Stomach (tissue), 4 donors: ENCODE measurements around the gene MANSC1.

ENCODE experiments used
- EP300 ChIP-seq: sonication (generic); formaldehyde crosslinking; IDR thresholded peaks from one replicate; pipeline ENCODE4 v1.6.1; 2017; ENCODE audit warnings: antibody characterized with exemption
- POLR2A ChIP-seq, 4 donors: fragments of 450-650 bp; IDR thresholded peaks; one replicate each; pipeline ENCODE4 v1.6.1; 2016; ENCODE audit warnings: antibody characterized with exemption in 4 of 4, control low read depth in 2 of 4, mild to moderate bottlenecking in 1 of 4, moderate library complexity in 1 of 4
- POLR2AphosphoS5 ChIP-seq, 3 donors: sonication (generic); formaldehyde crosslinking; IDR thresholded peaks; one replicate each; pipeline ENCODE4 v1.6.1; 2016; ENCODE audit warnings: antibody characterized with exemption in 3 of 3
- TF ChIP-seq, protein P1 (sequence below), 7 experiments: fragments of 450-650 bp in 4 of 7; fragments of 200-600 bp in 3 of 7; sonication (generic) in 3 of 7; IDR thresholded peaks; one replicate each; pipeline ENCODE4 v1.5.1; 2016 to 2019; ENCODE audit warnings: antibody characterized with exemption in 7 of 7, control low read depth in 2 of 7, mild to moderate bottlenecking in 1 of 7

DNA sequence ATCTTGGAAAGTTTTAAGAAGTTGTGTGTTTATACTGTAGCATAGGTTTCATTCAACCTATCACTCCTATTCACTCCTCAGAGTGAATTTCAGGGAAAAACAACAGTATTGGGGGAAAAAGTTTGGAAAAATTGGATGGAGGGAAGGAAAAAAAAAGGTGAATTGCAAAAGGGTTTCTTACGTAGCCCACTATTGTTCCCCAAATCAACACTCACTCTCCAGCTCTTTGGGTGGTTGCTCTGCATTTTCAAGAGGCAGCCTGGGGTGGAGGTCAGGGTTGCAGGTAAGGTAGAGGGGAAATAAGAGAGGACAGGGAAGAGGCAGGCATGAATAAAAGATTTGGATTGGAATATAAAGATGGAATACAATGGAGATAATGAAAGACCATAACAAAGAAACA, 49.1 kb upstream of the MANSC1 start:
- TF ChIP-seq EP300 (no peak), POLR2AphosphoS5 (IDR thresholded peaks at IDR 0.05) (no peak), POLR2A (IDR thresholded peaks at IDR 0.05) (no peak)
- TF ChIP-seq, protein P1, sequence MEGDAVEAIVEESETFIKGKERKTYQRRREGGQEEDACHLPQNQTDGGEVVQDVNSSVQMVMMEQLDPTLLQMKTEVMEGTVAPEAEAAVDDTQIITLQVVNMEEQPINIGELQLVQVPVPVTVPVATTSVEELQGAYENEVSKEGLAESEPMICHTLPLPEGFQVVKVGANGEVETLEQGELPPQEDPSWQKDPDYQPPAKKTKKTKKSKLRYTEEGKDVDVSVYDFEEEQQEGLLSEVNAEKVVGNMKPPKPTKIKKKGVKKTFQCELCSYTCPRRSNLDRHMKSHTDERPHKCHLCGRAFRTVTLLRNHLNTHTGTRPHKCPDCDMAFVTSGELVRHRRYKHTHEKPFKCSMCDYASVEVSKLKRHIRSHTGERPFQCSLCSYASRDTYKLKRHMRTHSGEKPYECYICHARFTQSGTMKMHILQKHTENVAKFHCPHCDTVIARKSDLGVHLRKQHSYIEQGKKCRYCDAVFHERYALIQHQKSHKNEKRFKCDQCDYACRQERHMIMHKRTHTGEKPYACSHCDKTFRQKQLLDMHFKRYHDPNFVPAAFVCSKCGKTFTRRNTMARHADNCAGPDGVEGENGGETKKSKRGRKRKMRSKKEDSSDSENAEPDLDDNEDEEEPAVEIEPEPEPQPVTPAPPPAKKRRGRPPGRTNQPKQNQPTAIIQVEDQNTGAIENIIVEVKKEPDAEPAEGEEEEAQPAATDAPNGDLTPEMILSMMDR (IDR thresholded peaks at IDR 0.05): no peak
